Fibroblast of lung (primary cell): Measurements from ENCODE around the gene TENM3. TPM values are rescaled to one million over a fixed set of nuclear protein-coding genes. Genes with fewer than 3 reads are reported as not detected.
A peak's percentile ranks its signal among the peaks of the same experiment; 100 is the strongest.
"Not testable (repeated sequence)": the region's sequence is repeated elsewhere in the genome, so short reads cannot be mapped to it uniquely, and the experiment has no call there.

Experiments used
- DNase-seq, 2 donors: peaks; one replicate each; pipeline versions ENCODE4 v3.0.0 to v3.0.0-alpha.2; 2010; ENCODE audit warnings: low read depth in 2 of 2
- H2AFZ ChIP-seq: 2 replicates; pipeline ENCODE4 v1.5.1; 2012; ENCODE audit warnings: low read length, control low read depth, inconsistent platforms
- H3K27ac ChIP-seq: 2 replicates; pipeline ENCODE4 v1.5.1; 2011; ENCODE audit warnings: low read length, control low read depth; ENCODE audit not compliant: insufficient read depth
- H3K27me3 ChIP-seq: 2 replicates; pipeline ENCODE4 v1.5.1; 2011; ENCODE audit warnings: mild to moderate bottlenecking, low read length; ENCODE audit not compliant: control insufficient read depth, insufficient read depth
- H3K36me3 ChIP-seq: 2 replicates; pipeline ENCODE4 v1.5.1; 2011; ENCODE audit warnings: low read length; ENCODE audit not compliant: control insufficient read depth, insufficient read depth
- H3K4me1 ChIP-seq: 2 replicates; pipeline ENCODE4 v1.5.1; 2011; ENCODE audit warnings: low read length; ENCODE audit not compliant: control insufficient read depth, insufficient read depth; ENCODE audit errors: extremely low read depth
- H3K4me2 ChIP-seq: 2 replicates; pipeline ENCODE4 v1.5.1; 2011; ENCODE audit warnings: low read length, control low read depth; ENCODE audit not compliant: insufficient read depth; ENCODE audit errors: extremely low read depth
- H3K4me3 ChIP-seq, 4 experiments: fragments of 200-600 bp in 1 of 4; sonication (generic) in 1 of 4; replicated peaks in 1 of 4; 2 replicates each; pipeline ENCODE4 v1.5.1; 2011 to 2016; ENCODE audit warnings: low read length in 4 of 4, low read depth in 3 of 4, mild to moderate bottlenecking in 3 of 4, control low read depth in 2 of 4, inconsistent platforms in 1 of 4, mixed read lengths in 1 of 4; ENCODE audit not compliant: insufficient read depth in 1 of 4; ENCODE audit errors: control extremely low read depth in 1 of 4
- H3K79me2 ChIP-seq: 2 replicates; pipeline ENCODE4 v1.5.1; 2012; ENCODE audit warnings: mild to moderate bottlenecking, low read length, inconsistent platforms; ENCODE audit not compliant: control insufficient read depth, insufficient read depth
- H3K9ac ChIP-seq: 2 replicates; pipeline ENCODE4 v1.5.1; 2011; ENCODE audit warnings: mild to moderate bottlenecking, low read length, control low read depth; ENCODE audit not compliant: insufficient read depth
- H3K9me3 ChIP-seq: 2 replicates; pipeline ENCODE4 v1.5.1; 2012; ENCODE audit warnings: low read depth, low read length; ENCODE audit not compliant: control insufficient read depth, insufficient read depth
- H4K20me1 ChIP-seq: 2 replicates; pipeline ENCODE4 v1.5.1; 2011; ENCODE audit warnings: low read length; ENCODE audit not compliant: control insufficient read depth, insufficient read depth; ENCODE audit errors: extremely low read depth
- EZH2 ChIP-seq: IDR thresholded peaks from 2 replicates; pipeline ENCODE4 v1.5.1; 2012; ENCODE audit warnings: low read length, control low read depth, mild to moderate bottlenecking; ENCODE audit errors: missing control alignments
- polyA plus RNA-seq, 2 donors: library from polyadenylated mRNA; depleted of rRNA in 1 of 2; stranded (reverse) in 1 of 2; unstranded in 1 of 2; fragments of >200 nt; gene quantifications; 2 replicates each; pipeline ENCODE4 v1.2.1, GENCODE V29; 2011 to 2012; ENCODE audit warnings: missing spikeins in 1 of 2
- total RNA-seq: library from RNA; depleted of rRNA; stranded (reverse); fragments of >200 nt; gene quantifications from 2 replicates; pipeline ENCODE4 v1.2.1, GENCODE V29; 2014
- TF ChIP-seq, protein P1 (sequence below), 2 donors: IDR thresholded peaks in 1 of 2; conservative IDR thresholded peaks in 1 of 2; 1 replicate in 1 of 2; 2 replicates in 1 of 2; pipeline ENCODE4 v1.5.1; 2011 to 2012; ENCODE audit warnings: low read length in 2 of 2, control low read depth in 1 of 2, inconsistent platforms in 1 of 2, low read depth in 1 of 2, mild to moderate bottlenecking in 1 of 2

The TENM3 gene
- total and polyA plus RNA-seq, 2 donors (not counting 1 experiment from before 2014, with no cell fraction given): 2.7 to 3.6 TPM

DNA sequence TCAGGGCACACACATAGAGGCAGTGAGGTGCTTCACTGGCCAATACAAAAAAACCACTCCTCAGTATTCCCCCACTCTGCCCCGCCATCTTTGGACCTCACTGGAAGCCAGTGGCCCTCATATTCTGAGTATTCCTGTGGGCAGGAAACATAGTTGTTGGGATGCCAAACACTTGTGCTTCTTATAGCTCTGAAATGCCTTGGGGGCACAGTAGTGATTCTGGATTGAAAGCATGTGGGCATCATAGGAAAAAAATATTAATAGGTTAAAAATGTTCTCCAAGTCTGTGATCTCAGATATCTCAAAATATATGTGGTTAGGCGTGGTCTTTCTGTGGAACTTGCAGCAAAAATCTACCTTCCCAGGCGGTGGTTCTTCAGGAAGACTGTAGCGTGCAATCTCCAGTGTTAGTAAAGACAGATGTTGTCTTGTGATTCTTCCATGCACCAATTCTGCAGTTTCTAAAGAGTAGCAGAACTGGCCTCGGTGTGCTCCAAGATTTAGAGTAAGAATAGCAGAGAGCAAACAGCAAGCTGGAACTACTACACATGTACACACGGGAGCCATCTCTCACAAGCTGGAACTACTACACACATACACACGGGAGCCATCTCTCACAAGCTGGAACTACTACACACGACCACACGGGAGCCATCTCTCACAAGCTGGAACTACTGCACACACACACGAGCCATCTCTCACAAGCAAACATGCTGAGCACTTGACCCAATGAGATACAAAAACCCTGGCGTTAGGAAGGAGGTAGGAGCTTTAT is 8.0 kb upstream of the TENM3 start:
- Histone ChIP-seq H2AFZ (peak overlapping the region; percentile 38), H3K4me2 (no peak overlapping the region), H3K27me3 (no peaks in the 10 kb centered on the region), H4K20me1 (no peaks in the 10 kb centered on the region), H3K4me1 (no peaks in the 10 kb centered on the region), H3K36me3 (no peaks in the 10 kb centered on the region), H3K9ac (no peak overlapping the region), H3K4me3 (no peak overlapping the region), H3K79me2 (no peaks in the 10 kb centered on the region), H3K27ac (no peak overlapping the region), H3K9me3 (no peaks in the 10 kb centered on the region)
- TF ChIP-seq, protein P1, sequence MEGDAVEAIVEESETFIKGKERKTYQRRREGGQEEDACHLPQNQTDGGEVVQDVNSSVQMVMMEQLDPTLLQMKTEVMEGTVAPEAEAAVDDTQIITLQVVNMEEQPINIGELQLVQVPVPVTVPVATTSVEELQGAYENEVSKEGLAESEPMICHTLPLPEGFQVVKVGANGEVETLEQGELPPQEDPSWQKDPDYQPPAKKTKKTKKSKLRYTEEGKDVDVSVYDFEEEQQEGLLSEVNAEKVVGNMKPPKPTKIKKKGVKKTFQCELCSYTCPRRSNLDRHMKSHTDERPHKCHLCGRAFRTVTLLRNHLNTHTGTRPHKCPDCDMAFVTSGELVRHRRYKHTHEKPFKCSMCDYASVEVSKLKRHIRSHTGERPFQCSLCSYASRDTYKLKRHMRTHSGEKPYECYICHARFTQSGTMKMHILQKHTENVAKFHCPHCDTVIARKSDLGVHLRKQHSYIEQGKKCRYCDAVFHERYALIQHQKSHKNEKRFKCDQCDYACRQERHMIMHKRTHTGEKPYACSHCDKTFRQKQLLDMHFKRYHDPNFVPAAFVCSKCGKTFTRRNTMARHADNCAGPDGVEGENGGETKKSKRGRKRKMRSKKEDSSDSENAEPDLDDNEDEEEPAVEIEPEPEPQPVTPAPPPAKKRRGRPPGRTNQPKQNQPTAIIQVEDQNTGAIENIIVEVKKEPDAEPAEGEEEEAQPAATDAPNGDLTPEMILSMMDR (conservative IDR thresholded peaks at IDR 0.05 in 1 of 2, IDR thresholded peaks at IDR 0.05 in 1 of 2; ENCODE audit: low read depth in 1 of 2, low read length in 2 of 2): no peak
- TF ChIP-seq EZH2: no peak
- peak in 1 of 2 donors; percentile 55 for DNase-seq

DNA sequence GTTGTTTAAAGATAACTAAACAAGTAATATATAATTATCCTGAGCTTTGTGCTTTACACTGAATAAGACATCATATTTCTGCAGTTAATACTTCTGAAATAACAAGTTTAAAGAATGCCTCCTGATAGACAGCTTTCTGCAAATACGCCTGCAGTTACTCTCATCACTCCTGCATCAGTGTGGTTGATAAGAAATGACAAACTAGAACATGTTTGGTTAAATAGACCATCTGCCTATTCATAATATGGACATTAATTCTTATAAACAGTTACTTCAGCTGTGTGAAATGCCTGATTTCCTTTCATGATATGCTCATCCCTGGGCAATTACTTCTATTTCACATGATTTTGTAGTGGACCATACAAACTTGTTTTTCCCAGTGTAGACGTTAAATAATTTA is 7.0 kb upstream of the TENM3 start:
- Histone ChIP-seq H3K27ac (no peak overlapping the region), H3K4me2 (no peak overlapping the region), H3K36me3 (no peaks in the 10 kb centered on the region), H3K4me1 (no peaks in the 10 kb centered on the region), H3K9me3 (no peaks in the 10 kb centered on the region), H4K20me1 (no peaks in the 10 kb centered on the region), H3K4me3 (no peak overlapping the region), H3K27me3 (no peaks in the 10 kb centered on the region), H3K79me2 (no peaks in the 10 kb centered on the region), H3K9ac (no peak overlapping the region), H2AFZ (no peak overlapping the region)
- DNase-seq: peak; percentile 14 to 57
- no peak for TF ChIP-seq EZH2
- TF ChIP-seq, protein P1 (conservative IDR thresholded peaks at IDR 0.05 in 1 of 2, IDR thresholded peaks at IDR 0.05 in 1 of 2; ENCODE audit: low read depth in 1 of 2, low read length in 2 of 2): no peak

DNA sequence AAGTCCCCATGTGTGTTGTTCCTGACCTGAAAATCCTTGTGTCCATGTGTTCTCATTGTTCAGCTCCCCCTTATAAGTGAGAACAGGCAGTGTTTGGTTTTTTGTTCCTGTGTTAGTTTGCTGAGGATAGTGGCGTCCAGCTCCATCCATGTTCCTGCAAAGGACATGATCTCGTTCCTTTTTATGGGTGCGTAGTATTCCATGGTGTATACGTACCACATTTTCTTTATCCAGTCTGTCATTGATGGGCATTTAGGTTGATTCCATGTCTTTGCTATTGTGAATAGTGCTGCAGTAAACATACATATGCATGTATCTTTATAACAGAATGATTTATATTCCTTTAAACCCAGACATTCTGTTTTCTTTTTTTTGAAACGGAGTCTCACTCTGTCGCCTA is 6.2 kb upstream of the TENM3 start:
- H3K27ac ChIP-seq, H3K4me2 ChIP-seq, H3K4me1 ChIP-seq, DNase-seq, H3K36me3 ChIP-seq, H3K9me3 ChIP-seq, H3K79me2 ChIP-seq, H4K20me1 ChIP-seq, H3K27me3 ChIP-seq, H3K4me3 ChIP-seq, H3K9ac ChIP-seq, H2AFZ ChIP-seq: not testable (repeated sequence)
